Measurements from ENCODE around the gene HBA1. TPM values are rescaled to one million over a fixed set of nuclear protein-coding genes. Genes with fewer than 3 reads are reported as not detected.

The HBA1 gene
- polyA plus RNA-seq, 1 donor from 2014 or later: not detected

DNA sequence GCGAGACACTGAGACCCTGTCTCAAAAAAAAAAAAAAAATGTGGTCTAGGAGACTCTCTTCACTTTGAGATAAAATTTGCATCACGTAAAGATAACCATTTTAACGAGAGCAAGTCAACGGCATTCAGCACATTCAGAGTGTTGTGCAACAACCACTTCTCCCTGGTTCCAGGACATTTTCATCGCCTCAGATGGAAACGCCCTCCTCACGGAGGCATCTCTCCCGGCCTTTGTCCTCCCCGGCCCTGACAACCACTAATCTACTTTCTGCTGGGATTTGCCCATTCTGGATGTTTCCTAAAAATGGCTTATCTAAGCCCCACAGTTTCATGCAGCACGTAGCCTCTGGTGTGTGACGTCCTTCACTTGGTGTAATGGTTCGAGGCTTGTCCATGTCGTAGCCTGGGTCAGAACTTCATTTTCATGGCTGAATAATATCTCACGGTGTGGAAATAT is 31.7 kb upstream of the HBA1 start:
- Histone ChIP-seq H3K4me3 (ENCODE audit: low read length) (no peak overlapping the region), H3K79me2 (replicated peaks; ENCODE audit: insufficient read depth, low read length) (no peaks in the 10 kb centered on the region), H3K36me3 (ENCODE audit: insufficient read depth, low read length) (no peaks in the 10 kb centered on the region), H3K9me3 (ENCODE audit: low read length) (no peaks in the 10 kb centered on the region), H4K20me1 (ENCODE audit: insufficient read depth) (no peaks in the 10 kb centered on the region), H3K4me2 (ENCODE audit: low read length) (no peak overlapping the region), H3K27ac (ENCODE audit: low read length) (no peak overlapping the region), H3K27me3 (ENCODE audit: insufficient read depth, low read depth, low read length) (no peaks in the 10 kb centered on the region), H3F3A (ENCODE audit: insufficient read depth, low read length, poor library complexity, severe bottlenecking) (no peaks in the 10 kb centered on the region), H3K9me2 (ENCODE audit: insufficient read depth, low read length) (no peaks in the 10 kb centered on the region), H3K9ac (ENCODE audit: low read length) (no peak overlapping the region), H2AFZ (ENCODE audit: low read depth, low read length) (no peak overlapping the region)
- TF ChIP-seq RAD21 (conservative IDR thresholded peaks at IDR 0.05) (no peak), MXI1 (conservative IDR thresholded peaks at IDR 0.05; ENCODE audit: poor library complexity, severe bottlenecking) (no peak), SMC3 (conservative IDR thresholded peaks at IDR 0.05; ENCODE audit: poor library complexity) (no peak), EP300 (conservative IDR thresholded peaks at IDR 0.05; ENCODE audit: poor library complexity, severe bottlenecking) (no peak), EZH2 (IDR thresholded peaks at IDR 0.05; ENCODE audit: borderline replicate concordance, insufficient read depth, low read length, poor library complexity, severe bottlenecking) (no peak)
- TF ChIP-seq, protein P1, sequence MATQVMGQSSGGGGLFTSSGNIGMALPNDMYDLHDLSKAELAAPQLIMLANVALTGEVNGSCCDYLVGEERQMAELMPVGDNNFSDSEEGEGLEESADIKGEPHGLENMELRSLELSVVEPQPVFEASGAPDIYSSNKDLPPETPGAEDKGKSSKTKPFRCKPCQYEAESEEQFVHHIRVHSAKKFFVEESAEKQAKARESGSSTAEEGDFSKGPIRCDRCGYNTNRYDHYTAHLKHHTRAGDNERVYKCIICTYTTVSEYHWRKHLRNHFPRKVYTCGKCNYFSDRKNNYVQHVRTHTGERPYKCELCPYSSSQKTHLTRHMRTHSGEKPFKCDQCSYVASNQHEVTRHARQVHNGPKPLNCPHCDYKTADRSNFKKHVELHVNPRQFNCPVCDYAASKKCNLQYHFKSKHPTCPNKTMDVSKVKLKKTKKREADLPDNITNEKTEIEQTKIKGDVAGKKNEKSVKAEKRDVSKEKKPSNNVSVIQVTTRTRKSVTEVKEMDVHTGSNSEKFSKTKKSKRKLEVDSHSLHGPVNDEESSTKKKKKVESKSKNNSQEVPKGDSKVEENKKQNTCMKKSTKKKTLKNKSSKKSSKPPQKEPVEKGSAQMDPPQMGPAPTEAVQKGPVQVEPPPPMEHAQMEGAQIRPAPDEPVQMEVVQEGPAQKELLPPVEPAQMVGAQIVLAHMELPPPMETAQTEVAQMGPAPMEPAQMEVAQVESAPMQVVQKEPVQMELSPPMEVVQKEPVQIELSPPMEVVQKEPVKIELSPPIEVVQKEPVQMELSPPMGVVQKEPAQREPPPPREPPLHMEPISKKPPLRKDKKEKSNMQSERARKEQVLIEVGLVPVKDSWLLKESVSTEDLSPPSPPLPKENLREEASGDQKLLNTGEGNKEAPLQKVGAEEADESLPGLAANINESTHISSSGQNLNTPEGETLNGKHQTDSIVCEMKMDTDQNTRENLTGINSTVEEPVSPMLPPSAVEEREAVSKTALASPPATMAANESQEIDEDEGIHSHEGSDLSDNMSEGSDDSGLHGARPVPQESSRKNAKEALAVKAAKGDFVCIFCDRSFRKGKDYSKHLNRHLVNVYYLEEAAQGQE (IDR thresholded peaks at IDR 0.05; ENCODE audit: borderline replicate concordance): no peak

DNA sequence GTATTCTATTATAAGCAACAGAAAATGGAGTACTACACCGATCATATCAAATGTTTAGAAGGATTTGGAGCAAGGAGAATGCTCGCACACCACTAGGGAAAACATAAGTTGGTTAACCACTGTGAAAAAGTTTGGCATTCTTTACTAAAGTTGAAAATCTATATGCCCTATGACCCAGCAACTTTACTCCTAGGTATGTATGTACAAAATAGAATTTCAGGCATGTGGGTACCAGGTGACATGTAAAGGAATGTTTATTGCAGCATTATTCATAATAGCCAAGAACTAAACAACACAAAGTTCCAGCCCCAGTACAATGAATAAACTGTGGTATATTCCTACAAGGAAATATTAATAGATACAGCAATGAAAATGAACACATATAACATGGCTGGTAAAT is 29.8 kb upstream of the HBA1 start:
- Histone ChIP-seq H3K4me2 (ENCODE audit: low read length) (no peak overlapping the region), H3K4me3 (ENCODE audit: low read length) (no peak overlapping the region), H3K27ac (ENCODE audit: low read length) (no peak overlapping the region), H3F3A (ENCODE audit: insufficient read depth, low read length, poor library complexity, severe bottlenecking) (no peaks in the 10 kb centered on the region), H3K9me3 (ENCODE audit: low read length) (no peaks in the 10 kb centered on the region), H2AFZ (ENCODE audit: low read depth, low read length) (no peak overlapping the region), H3K9ac (ENCODE audit: low read length) (no peak overlapping the region), H3K36me3 (ENCODE audit: insufficient read depth, low read length) (no peaks in the 10 kb centered on the region), H3K79me2 (replicated peaks; ENCODE audit: insufficient read depth, low read length) (no peaks in the 10 kb centered on the region), H4K20me1 (ENCODE audit: insufficient read depth) (no peaks in the 10 kb centered on the region), H3K27me3 (ENCODE audit: insufficient read depth, low read depth, low read length) (no peaks in the 10 kb centered on the region), H3K9me2 (ENCODE audit: insufficient read depth, low read length) (no peaks in the 10 kb centered on the region)
- no peak for TF ChIP-seq SMC3 (conservative IDR thresholded peaks at IDR 0.05; ENCODE audit: poor library complexity)
- no peak for TF ChIP-seq TAF1 (IDR thresholded peaks at IDR 0.05; ENCODE audit: low read depth)
- no peak for TF ChIP-seq EZH2 (IDR thresholded peaks at IDR 0.05; ENCODE audit: borderline replicate concordance, insufficient read depth, low read length, poor library complexity, severe bottlenecking)
- TF ChIP-seq, protein P1 (IDR thresholded peaks at IDR 0.05; ENCODE audit: borderline replicate concordance): no peak
- TF ChIP-seq RAD21 (conservative IDR thresholded peaks at IDR 0.05): no peak
- no peak for TF ChIP-seq MXI1 (conservative IDR thresholded peaks at IDR 0.05; ENCODE audit: poor library complexity, severe bottlenecking)
- TF ChIP-seq, protein P2, sequence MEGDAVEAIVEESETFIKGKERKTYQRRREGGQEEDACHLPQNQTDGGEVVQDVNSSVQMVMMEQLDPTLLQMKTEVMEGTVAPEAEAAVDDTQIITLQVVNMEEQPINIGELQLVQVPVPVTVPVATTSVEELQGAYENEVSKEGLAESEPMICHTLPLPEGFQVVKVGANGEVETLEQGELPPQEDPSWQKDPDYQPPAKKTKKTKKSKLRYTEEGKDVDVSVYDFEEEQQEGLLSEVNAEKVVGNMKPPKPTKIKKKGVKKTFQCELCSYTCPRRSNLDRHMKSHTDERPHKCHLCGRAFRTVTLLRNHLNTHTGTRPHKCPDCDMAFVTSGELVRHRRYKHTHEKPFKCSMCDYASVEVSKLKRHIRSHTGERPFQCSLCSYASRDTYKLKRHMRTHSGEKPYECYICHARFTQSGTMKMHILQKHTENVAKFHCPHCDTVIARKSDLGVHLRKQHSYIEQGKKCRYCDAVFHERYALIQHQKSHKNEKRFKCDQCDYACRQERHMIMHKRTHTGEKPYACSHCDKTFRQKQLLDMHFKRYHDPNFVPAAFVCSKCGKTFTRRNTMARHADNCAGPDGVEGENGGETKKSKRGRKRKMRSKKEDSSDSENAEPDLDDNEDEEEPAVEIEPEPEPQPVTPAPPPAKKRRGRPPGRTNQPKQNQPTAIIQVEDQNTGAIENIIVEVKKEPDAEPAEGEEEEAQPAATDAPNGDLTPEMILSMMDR (IDR thresholded peaks at IDR 0.05; ENCODE audit: poor library complexity, severe bottlenecking): no peak
- TF ChIP-seq POLR2AphosphoS5 (IDR thresholded peaks at IDR 0.05): no peak
- TF ChIP-seq EP300 (conservative IDR thresholded peaks at IDR 0.05; ENCODE audit: poor library complexity, severe bottlenecking): no peak

All from neural cell (in vitro differentiated cells).